ENCODE data around the gene TOR1AIP1. TPM values are rescaled to one million over a fixed set of nuclear protein-coding genes. Genes with fewer than 3 reads are reported as not detected.
"Not testable (repeated sequence)": the region's sequence is repeated elsewhere in the genome, so short reads cannot be mapped to it uniquely, and the experiment has no call there.

Gene TOR1AIP1
- total RNA-seq, 2 donors from 2014 or later: 18.1 to 26.2 TPM

DNA sequence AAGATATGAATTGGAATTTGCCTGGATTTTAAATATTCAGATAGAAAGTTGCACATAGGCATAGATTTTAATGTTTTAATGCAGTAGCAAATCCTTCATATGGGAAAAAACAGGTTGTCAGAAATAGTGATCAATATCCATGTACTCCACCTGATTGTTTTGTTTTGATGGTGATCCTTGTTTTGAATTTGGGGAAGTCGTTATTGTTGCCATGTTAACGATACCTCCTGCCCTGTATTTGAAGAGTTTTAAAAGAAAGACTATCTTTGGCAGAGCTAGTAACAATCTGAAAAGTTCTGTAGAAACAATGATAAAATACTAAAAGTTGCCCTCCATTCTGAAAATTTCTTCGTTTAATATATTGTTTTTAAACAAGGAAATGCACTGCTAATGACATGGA, 73.6 kb downstream of the TOR1AIP1 start:
- Mint-ChIP-seq H3K9me3 (no peaks in the 10 kb centered on the region), H3K4me1 (peaks cover 15% of the 10 kb centered on the region), H3K36me3 (ENCODE audit: low read depth) (no peaks in the 10 kb centered on the region), H3K27me3 (ENCODE audit: insufficient read depth) (no peaks in the 10 kb centered on the region), H3K27ac (peak overlapping the region; percentile 96), H3K4me3 (peak overlapping the region; percentile 81)
- H3K4me1 ChIP-seq (ENCODE audit: control insufficient read depth, insufficient read depth, low read length): no peaks in the 10 kb centered on the region
- H3K36me3 ChIP-seq (ENCODE audit: control insufficient read depth, insufficient read depth, low read length): no peaks in the 10 kb centered on the region
- no peaks in the 10 kb centered on the region for H3K9me3 ChIP-seq (ENCODE audit: control insufficient read depth, low read length)
- H3K27me3 ChIP-seq (ENCODE audit: control insufficient read depth, insufficient read depth, low read length, poor library complexity, severe bottlenecking): no peaks in the 10 kb centered on the region
- H3K9ac ChIP-seq (ENCODE audit: extremely low read depth, low read length, poor library complexity, severe bottlenecking): peak overlapping the region; percentile 56
- no peak overlapping the region for H3K27ac ChIP-seq (ENCODE audit: low read depth, low read length)
- 0 to 14% methylated on average over 1 to 3 of the region's 3 CpGs for WGBS, 2 experiments (ENCODE audit: insufficient coverage in 1 of 2, insufficient read length in 1 of 2)
- H3K4me3 ChIP-seq (ENCODE audit: low read length): peak overlapping the region; percentile 98
- no peak for DNase-seq
- TF ChIP-seq, protein P1, sequence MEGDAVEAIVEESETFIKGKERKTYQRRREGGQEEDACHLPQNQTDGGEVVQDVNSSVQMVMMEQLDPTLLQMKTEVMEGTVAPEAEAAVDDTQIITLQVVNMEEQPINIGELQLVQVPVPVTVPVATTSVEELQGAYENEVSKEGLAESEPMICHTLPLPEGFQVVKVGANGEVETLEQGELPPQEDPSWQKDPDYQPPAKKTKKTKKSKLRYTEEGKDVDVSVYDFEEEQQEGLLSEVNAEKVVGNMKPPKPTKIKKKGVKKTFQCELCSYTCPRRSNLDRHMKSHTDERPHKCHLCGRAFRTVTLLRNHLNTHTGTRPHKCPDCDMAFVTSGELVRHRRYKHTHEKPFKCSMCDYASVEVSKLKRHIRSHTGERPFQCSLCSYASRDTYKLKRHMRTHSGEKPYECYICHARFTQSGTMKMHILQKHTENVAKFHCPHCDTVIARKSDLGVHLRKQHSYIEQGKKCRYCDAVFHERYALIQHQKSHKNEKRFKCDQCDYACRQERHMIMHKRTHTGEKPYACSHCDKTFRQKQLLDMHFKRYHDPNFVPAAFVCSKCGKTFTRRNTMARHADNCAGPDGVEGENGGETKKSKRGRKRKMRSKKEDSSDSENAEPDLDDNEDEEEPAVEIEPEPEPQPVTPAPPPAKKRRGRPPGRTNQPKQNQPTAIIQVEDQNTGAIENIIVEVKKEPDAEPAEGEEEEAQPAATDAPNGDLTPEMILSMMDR (conservative IDR thresholded peaks at IDR 0.05): no peak

DNA sequence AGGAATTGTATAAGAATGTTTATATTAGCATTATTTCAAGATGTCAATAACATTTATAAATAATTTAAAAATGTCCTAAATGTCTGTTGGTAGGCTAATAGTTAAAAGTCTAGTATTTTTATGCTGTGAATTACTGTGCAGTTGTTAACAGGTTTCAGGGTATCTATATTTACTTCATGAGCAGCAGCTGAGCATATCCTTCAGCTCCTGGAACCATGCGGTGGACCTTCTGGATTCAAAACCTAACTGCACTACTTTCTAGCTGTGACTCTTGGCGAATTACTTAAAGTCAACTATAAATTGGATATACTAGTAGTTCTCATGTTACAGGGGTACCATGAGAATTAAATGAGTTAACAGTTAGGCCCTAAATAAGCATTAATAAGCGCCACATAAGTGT, 76.3 kb downstream of the TOR1AIP1 start:
- Histone ChIP-seq H3K36me3 (ENCODE audit: control insufficient read depth, insufficient read depth, low read length) (peaks cover 4% of the 10 kb centered on the region), H3K27ac (ENCODE audit: low read depth, low read length) (no peak overlapping the region), H3K9me3 (ENCODE audit: control insufficient read depth, low read length) (no peaks in the 10 kb centered on the region), H3K27me3 (ENCODE audit: control insufficient read depth, insufficient read depth, low read length, poor library complexity, severe bottlenecking) (no peaks in the 10 kb centered on the region), H3K9ac (ENCODE audit: extremely low read depth, low read length, poor library complexity, severe bottlenecking) (no peak overlapping the region), H3K4me1 (ENCODE audit: control insufficient read depth, insufficient read depth, low read length) (no peaks in the 10 kb centered on the region), H3K4me3 (ENCODE audit: low read length) (no peak overlapping the region)
- DNase-seq: no peak
- H3K36me3 Mint-ChIP-seq (ENCODE audit: low read depth): peaks cover 14% of the 10 kb centered on the region
- no peak overlapping the region for H3K27ac Mint-ChIP-seq
- 94 to 96% methylated on average over 2 to 3 of the region's 3 CpGs for WGBS, 2 experiments (ENCODE audit: insufficient coverage in 1 of 2, insufficient read length in 1 of 2)
- H3K27me3 Mint-ChIP-seq (ENCODE audit: insufficient read depth): no peaks in the 10 kb centered on the region
- TF ChIP-seq, protein P1 (conservative IDR thresholded peaks at IDR 0.05): no peak
- H3K9me3 Mint-ChIP-seq: peaks cover 5% of the 10 kb centered on the region
- H3K4me1 Mint-ChIP-seq: peaks cover 15% of the 10 kb centered on the region
- H3K4me3 Mint-ChIP-seq: no peak overlapping the region

DNA sequence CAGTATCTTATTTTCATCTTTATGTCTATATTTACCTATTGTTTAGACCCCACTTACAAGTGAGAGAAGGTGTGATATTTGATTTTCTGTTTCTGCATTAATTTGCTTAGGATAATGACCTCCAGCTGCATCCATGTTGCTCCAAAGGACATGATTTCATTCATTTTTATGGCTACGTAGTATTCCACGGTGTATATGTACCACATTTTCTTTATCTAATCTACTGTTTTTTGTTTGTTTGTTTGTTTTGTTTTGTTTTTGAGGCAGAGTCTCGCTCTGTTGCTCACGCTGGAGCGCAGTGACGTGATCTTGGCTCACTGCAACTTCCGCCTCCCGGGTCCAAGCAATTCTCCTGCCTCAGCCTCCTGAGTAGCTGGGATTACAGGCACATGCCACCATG, 80.1 kb downstream of the TOR1AIP1 start:
- 89 to 98% methylated on average over 5 to 6 of the region's 8 CpGs for WGBS, 2 experiments (ENCODE audit: insufficient coverage in 1 of 2, insufficient read length in 1 of 2)
- not testable (repeated sequence) for H3K27ac Mint-ChIP-seq; H3K9me3 Mint-ChIP-seq; DNase-seq; H3K36me3 ChIP-seq (ENCODE audit: control insufficient read depth, insufficient read depth, low read length); H3K4me1 ChIP-seq (ENCODE audit: control insufficient read depth, insufficient read depth, low read length); H3K27me3 ChIP-seq (ENCODE audit: control insufficient read depth, insufficient read depth, low read length, poor library complexity, severe bottlenecking); H3K9ac ChIP-seq (ENCODE audit: extremely low read depth, low read length, poor library complexity, severe bottlenecking); H3K4me3 Mint-ChIP-seq; H3K27ac ChIP-seq (ENCODE audit: low read depth, low read length); H3K27me3 Mint-ChIP-seq (ENCODE audit: insufficient read depth); H3K4me3 ChIP-seq (ENCODE audit: low read length)
- Mint-ChIP-seq H3K4me1 (peaks cover 17% of the 10 kb centered on the region), H3K36me3 (ENCODE audit: low read depth) (peaks cover 14% of the 10 kb centered on the region)
- H3K9me3 ChIP-seq (ENCODE audit: control insufficient read depth, low read length): peaks cover 15% of the 10 kb centered on the region

DNA sequence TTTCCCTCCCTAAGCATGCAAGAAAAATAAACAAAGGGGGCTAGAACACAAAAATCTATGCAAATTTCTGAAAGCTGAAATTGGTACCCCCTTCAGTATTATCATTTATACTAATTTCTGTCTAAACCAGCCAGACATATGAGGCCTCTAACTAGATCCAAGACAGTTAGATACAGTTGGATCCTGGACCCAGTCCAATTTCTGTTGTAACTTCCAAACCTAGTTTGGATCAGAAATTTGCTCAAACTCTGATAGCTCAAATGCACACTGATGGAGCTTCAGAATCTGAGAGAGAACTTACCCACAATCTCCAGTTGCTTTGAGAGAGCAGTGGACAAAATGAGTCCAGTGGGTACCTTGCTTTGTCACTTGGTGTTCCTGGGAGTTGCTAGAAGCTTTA, 84.5 kb downstream of the TOR1AIP1 start:
- H3K27me3 ChIP-seq (ENCODE audit: control insufficient read depth, insufficient read depth, low read length, poor library complexity, severe bottlenecking): no peaks in the 10 kb centered on the region
- no peaks in the 10 kb centered on the region for H3K27me3 Mint-ChIP-seq (ENCODE audit: insufficient read depth)
- peaks cover 9% of the 10 kb centered on the region for H3K9me3 Mint-ChIP-seq
- H3K4me3 ChIP-seq (ENCODE audit: low read length): no peak overlapping the region
- TF ChIP-seq, protein P1 (conservative IDR thresholded peaks at IDR 0.05): no peak
- peaks cover 6% of the 10 kb centered on the region for H3K36me3 ChIP-seq (ENCODE audit: control insufficient read depth, insufficient read depth, low read length)
- H3K27ac ChIP-seq (ENCODE audit: low read depth, low read length): no peak overlapping the region
- H3K9ac ChIP-seq (ENCODE audit: extremely low read depth, low read length, poor library complexity, severe bottlenecking): no peak overlapping the region
- H3K4me1 Mint-ChIP-seq: peaks cover 15% of the 10 kb centered on the region
- H3K27ac Mint-ChIP-seq: no peak overlapping the region
- peaks cover 18% of the 10 kb centered on the region for H3K9me3 ChIP-seq (ENCODE audit: control insufficient read depth, low read length)
- H3K4me3 Mint-ChIP-seq: no peak overlapping the region
- no peak for DNase-seq
- H3K4me1 ChIP-seq (ENCODE audit: control insufficient read depth, insufficient read depth, low read length): no peaks in the 10 kb centered on the region
- H3K36me3 Mint-ChIP-seq (ENCODE audit: low read depth): peaks cover 18% of the 10 kb centered on the region

Data from endodermal cell (in vitro differentiated cells).